GM18909 (cell line): ENCODE results near the gene MRTFA.
"Not testable (repeated sequence)": the region's sequence is repeated elsewhere in the genome, so short reads cannot be mapped to it uniquely, and the experiment has no call there.

ENCODE experiments used
- ATAC-seq: cut with Tn5 transposase; IDR thresholded peaks from one replicate; pipeline ENCODE4 v1.9.1; 2021; ENCODE audit warnings: mild to moderate bottlenecking; ENCODE audit not compliant: unreplicated experiment, poor library complexity

The MRTFA gene

GRCh38 chr22:40661671-40662070 lies 25.2 kb upstream of the MRTFA start:
- ATAC-seq, result no peak

- no peak for ATAC-seq
Observed at GRCh38 chr22:40660730-40661129, 24.2 kb upstream of the MRTFA start.

GRCh38 chr22:40659166-40659565 lies 22.6 kb upstream of the MRTFA start:
- ATAC-seq, result no peak

GRCh38 chr22:40656651-40657050 lies 20.1 kb upstream of the MRTFA start:
- not testable (repeated sequence) for ATAC-seq

GRCh38 chr22:40655941-40656340 lies 19.4 kb upstream of the MRTFA start:
- not testable (repeated sequence) for ATAC-seq

- no peak for ATAC-seq
Observed at GRCh38 chr22:40654522-40655167, 18.1 kb upstream of the MRTFA start.

GRCh38 chr22:40653361-40653760 lies 16.8 kb upstream of the MRTFA start:
- ATAC-seq, result no peak

GRCh38 chr22:40651563-40652501 lies 15.3 kb upstream of the MRTFA start:
- ATAC-seq, result no peak

GRCh38 chr22:40651057-40651456 lies 14.5 kb upstream of the MRTFA start:
- no peak for ATAC-seq

- ATAC-seq, result no peak
Observed at GRCh38 chr22:40648386-40648785, 11.9 kb upstream of the MRTFA start.

GRCh38 chr22:40645579-40646197 lies 9.2 kb upstream of the MRTFA start:
- no peak for ATAC-seq

GRCh38 chr22:40642316-40642715 lies 5.8 kb upstream of the MRTFA start:
- no peak for ATAC-seq

GRCh38 chr22:40641269-40641668 lies 4.8 kb upstream of the MRTFA start:
- ATAC-seq, result no peak

- no peak for ATAC-seq
Observed at GRCh38 chr22:40638261-40638660, 1.7 kb upstream of the MRTFA start.

GRCh38 chr22:40637183-40638150 lies 948 bp upstream of the MRTFA start:
- no peak for ATAC-seq

- peak; percentile 22 for ATAC-seq
Observed at GRCh38 chr22:40635940-40636379, 559 bp downstream of the MRTFA start.

- no peak for ATAC-seq
Observed at GRCh38 chr22:40635043-40635939, 1.2 kb downstream of the MRTFA start.

GRCh38 chr22:40634119-40634903 lies 2.2 kb downstream of the MRTFA start:
- no peak for ATAC-seq
